Measurements from ENCODE around the gene PLCG1. TPM values are rescaled to one million over a fixed set of nuclear protein-coding genes. Genes with fewer than 3 reads are reported as not detected.
"Not testable (repeated sequence)": the region's sequence is repeated elsewhere in the genome, so short reads cannot be mapped to it uniquely, and the experiment has no call there.

The PLCG1 gene
- polyA plus RNA-seq, 2 of the 4 experiments (the other 2 are of a cell fraction), result 22.0 to 65.0 TPM

GRCh38 chr20:41124451-41125094 is 12.8 kb upstream of the PLCG1 start:
- POLR2A ChIA-PET, result interaction anchor here (0.7 kb wide), 1 partner anchor 415 kb away, joined by 3 read pairs; no protein-coding TSS in a partner anchor
- TF ChIP-seq CTCF (IDR thresholded peaks at IDR 0.05), result no peak
- TF ChIP-seq, protein P1, sequence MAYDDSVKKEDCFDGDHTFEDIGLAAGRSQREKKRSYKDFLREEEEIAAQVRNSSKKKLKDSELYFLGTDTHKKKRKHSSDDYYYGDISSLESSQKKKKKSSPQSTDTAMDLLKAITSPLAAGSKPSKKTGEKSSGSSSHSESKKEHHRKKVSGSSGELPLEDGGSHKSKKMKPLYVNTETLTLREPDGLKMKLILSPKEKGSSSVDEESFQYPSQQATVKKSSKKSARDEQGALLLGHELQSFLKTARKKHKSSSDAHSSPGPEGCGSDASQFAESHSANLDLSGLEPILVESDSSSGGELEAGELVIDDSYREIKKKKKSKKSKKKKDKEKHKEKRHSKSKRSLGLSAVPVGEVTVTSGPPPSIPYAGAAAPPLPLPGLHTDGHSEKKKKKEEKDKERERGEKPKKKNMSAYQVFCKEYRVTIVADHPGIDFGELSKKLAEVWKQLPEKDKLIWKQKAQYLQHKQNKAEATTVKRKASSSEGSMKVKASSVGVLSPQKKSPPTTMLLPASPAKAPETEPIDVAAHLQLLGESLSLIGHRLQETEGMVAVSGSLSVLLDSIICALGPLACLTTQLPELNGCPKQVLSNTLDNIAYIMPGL (CRISPR knock-in tag; IDR thresholded peaks at IDR 0.05; ENCODE audit: borderline replicate concordance), result no peak
- TF ChIP-seq HOXB13 (CRISPR knock-in tag; IDR thresholded peaks at IDR 0.05; ENCODE audit: low read depth), result no peak
- no peak for TF ChIP-seq TFCP2L1 (CRISPR knock-in tag; IDR thresholded peaks at IDR 0.05)
- no peak overlapping the region for H3K4me3 ChIP-seq
- no peak overlapping the region for H3K4me2 ChIP-seq
- WGBS (ENCODE audit: missing lambda C conversion rate), result 85% methylated on average over 3 of the region's 3 CpGs
- H3K4me1 ChIP-seq, result 0 out of 3 replicates have a peak, but pooled peaks cover 3% of the 10 kb centered on the region
- H3K27ac ChIP-seq, result no peak overlapping the region
- CTCF ChIA-PET, result interaction anchor here (0.7 to 2.3 kb wide), 3 partner anchors 11 to 156 kb away, joined by 3 to 9 read pairs (median 3); no protein-coding TSS in a partner anchor
- ATAC-seq (no peak), DNase-seq (ENCODE audit: low read depth in 1 of 2, low spot score in 1 of 2) (no peak), FAIRE-seq (no peak)
- H3K9me3 ChIP-seq, result no peaks in the 10 kb centered on the region

DNA sequence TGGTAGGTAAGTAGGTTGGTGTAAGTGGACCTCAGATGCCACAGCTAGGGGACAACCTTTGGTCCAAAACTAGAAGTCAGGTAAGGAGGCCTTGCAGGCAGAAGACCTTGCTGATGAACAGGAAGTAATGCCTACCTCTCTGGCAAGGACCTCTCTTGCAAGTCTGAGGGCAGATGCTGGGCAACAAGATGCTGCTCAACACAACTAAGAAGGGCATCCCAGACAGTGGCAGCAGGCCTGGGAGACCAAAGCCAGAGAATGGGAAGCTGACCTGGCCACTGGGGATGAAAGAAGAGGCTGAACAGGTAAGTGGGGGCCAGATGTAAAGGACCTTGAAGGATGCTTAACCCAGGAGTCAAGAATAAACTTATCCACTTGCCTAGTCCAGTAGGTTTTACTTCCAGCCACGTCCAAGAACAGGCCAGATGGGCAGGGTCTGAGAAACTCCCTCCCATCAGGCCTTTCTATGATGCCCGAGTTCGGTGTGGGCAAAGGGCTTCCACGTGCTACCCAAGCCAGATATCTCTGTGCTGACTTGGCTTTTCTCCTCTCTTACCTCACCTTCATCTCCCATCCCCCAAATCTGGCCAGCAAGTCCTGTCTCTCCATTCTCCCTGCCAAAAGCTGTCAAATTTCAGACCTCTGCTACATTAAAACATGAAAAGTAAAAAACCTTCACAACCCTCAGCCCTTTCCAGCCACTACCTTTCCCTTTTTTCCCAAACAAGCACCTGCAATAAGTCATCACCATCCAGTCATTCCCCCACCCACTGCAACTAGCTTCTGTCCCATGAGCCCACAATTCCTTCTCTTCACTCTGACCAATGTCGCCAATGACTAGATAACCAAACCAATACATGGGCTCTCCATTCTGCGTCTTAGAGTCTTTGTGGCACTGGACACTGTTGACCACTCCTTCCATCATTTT is 11.5 kb upstream of the PLCG1 start:
- POLR2A ChIA-PET, result interaction anchor here (1.8 kb wide), 1 partner anchor 9 kb away, joined by 5 read pairs; no protein-coding TSS in a partner anchor

GRCh38 chr20:41126719-41127118 is 10.6 kb upstream of the PLCG1 start:
- TF ChIP-seq HOXB5 (CRISPR knock-in tag; IDR thresholded peaks at IDR 0.05), result no peak
- TF ChIP-seq KDM1A (IDR thresholded peaks at IDR 0.05; ENCODE audit: low read depth), result no peak
- TF ChIP-seq HDAC2 (IDR thresholded peaks at IDR 0.05), result no peak
- TF ChIP-seq EHF (CRISPR knock-in tag; IDR thresholded peaks at IDR 0.05), result no peak
- TF ChIP-seq POLR2AphosphoS2 (conservative IDR thresholded peaks at IDR 0.05; ENCODE audit: low read length), result no peak
- TF ChIP-seq HES2 (IDR thresholded peaks at IDR 0.05), result no peak
- TF ChIP-seq ZC3H11A (IDR thresholded peaks at IDR 0.05), result no peak
- no peak for TF ChIP-seq MYC (IDR thresholded peaks at IDR 0.05; ENCODE audit: borderline replicate concordance, low read length)
- no peak overlapping the region for H3K4me3 ChIP-seq
- no peak for FAIRE-seq
- ChIA-PET CTCF (interaction anchor here (1.2 to 1.4 kb wide), 3 partner anchors 9 to 213 kb away, joined by 3 to 4 read pairs (median 3); no protein-coding TSS in a partner anchor), POLR2A (interaction anchor here (1.8 kb wide), 1 partner anchor 9 kb away, joined by 5 read pairs; no protein-coding TSS in a partner anchor)
- no peaks in the 10 kb centered on the region for H3K9me3 ChIP-seq
- no peak overlapping the region for H3K4me2 ChIP-seq
- WGBS (ENCODE audit: missing lambda C conversion rate), result 97% methylated on average over 3 of the region's 3 CpGs
- H3K4me1 ChIP-seq, result no peaks in the 10 kb centered on the region
- no peak for DNase-seq (ENCODE audit: low read depth in 1 of 2, low spot score in 1 of 2)
- no peak overlapping the region for H3K27ac ChIP-seq
- ATAC-seq, result no peak; a peak in 1 of 6 replicates

More for the DNA sequence above, 11.5 kb upstream of the PLCG1 start:
- CTCF ChIA-PET, result interaction anchor here (1.2 to 2.3 kb wide), 3 partner anchors 10 to 214 kb away, joined by 3 to 9 read pairs (median 3); no protein-coding TSS in a partner anchor
- Histone ChIP-seq H3K4me3 (no peak overlapping the region), H3K9me3 (no peaks in the 10 kb centered on the region), H3K27ac (no peak overlapping the region), H3K4me2 (no peak overlapping the region), H3K4me1 (no peaks in the 10 kb centered on the region)
- no peak for FAIRE-seq
- WGBS (ENCODE audit: missing lambda C conversion rate), result 94% methylated on average over 6 of the region's 6 CpGs
- peak in 1 of 2 experiments; percentile 19; a peak in 3 of 6 replicates for ATAC-seq
- DNase-seq (ENCODE audit: low read depth in 1 of 2, low spot score in 1 of 2), result no peak
- TF ChIP-seq ZNF302 (CRISPR knock-in tag; IDR thresholded peaks at IDR 0.05) (no peak), ZC3H11A (IDR thresholded peaks at IDR 0.05) (no peak), PHF8 (IDR thresholded peaks at IDR 0.05; ENCODE audit: borderline replicate concordance, low read depth) (no peak), RFX5 (IDR thresholded peaks at IDR 0.05) (no peak), HES2 (IDR thresholded peaks at IDR 0.05) (no peak), MAFK (IDR thresholded peaks at IDR 0.05; ENCODE audit: partially characterized antibody) (no peak), TFCP2L1 (CRISPR knock-in tag; IDR thresholded peaks at IDR 0.05) (no peak), EHMT2 (IDR thresholded peaks at IDR 0.05; ENCODE audit: low read depth) (no peak), RARB (CRISPR knock-in tag; IDR thresholded peaks at IDR 0.05) (no peak), ELK1 (IDR thresholded peaks at IDR 0.05; ENCODE audit: low read depth, low read length) (no peak)

DNA sequence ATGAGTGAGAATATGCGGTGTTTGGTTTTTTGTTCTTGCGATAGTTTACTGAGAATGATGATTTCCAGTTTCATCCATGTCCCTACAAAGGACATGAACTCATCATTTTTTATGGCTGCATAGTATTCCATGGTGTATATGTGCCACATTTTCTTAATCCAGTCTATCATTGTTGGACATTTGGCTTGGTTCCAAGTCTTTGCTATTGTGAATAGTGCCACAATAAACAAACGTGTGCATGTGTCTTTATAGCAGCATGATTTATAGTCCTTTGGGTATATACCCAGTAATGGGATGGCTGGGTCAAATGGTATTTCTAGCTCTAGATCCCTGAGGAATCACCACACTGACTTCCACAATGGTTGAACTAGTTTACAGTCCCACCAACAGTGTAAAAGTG is 9.0 kb upstream of the PLCG1 start:
- H3K4me1 ChIP-seq; POLR2A ChIA-PET; DNase-seq (ENCODE audit: low read depth in 1 of 2, low spot score in 1 of 2); H3K9me3 ChIP-seq; H3K4me3 ChIP-seq; FAIRE-seq; ATAC-seq; H3K27ac ChIP-seq; H3K4me2 ChIP-seq: not testable (repeated sequence)
- CTCF ChIA-PET, result interaction anchor here (0.7 kb wide), 1 partner anchor 19 kb away, joined by 3 read pairs; no protein-coding TSS in a partner anchor
- no CpG with 5 or more reads among the region's 3 CpGs for WGBS (ENCODE audit: missing lambda C conversion rate)
